HepG2 (cell line): ENCODE results near the gene DCUN1D3. TPM values are rescaled to one million over a fixed set of nuclear protein-coding genes. Genes with fewer than 3 reads are reported as not detected.

Experiments
- ERF ChIP-seq: IDR thresholded peaks from 2 replicates; pipeline ENCODE4 v1.6.1; 2018; ENCODE audit warnings: missing biosample characterization, missing genetic modification reagents
- GATA4 ChIP-seq: sonication (generic); IDR thresholded peaks from 2 replicates; pipeline ENCODE4 v1.6.1; 2016; ENCODE audit warnings: antibody characterized with exemption, low read depth, borderline replicate concordance
- IKZF4 ChIP-seq: sonication (generic); formaldehyde crosslinking; IDR thresholded peaks from 2 replicates; pipeline ENCODE4 v1.5.1; 2020; ENCODE audit warnings: borderline replicate concordance, mild to moderate bottlenecking, low read depth, missing genetic modification reagents; ENCODE audit errors: not compliant biosample characterization
- LCORL ChIP-seq, 2 experiments: fragments of 450-650 bp in 1 of 2; sonication (generic) in 1 of 2; formaldehyde crosslinking in 1 of 2; IDR thresholded peaks; 2 replicates each; pipeline versions ENCODE4 v1.5.0 to v1.6.1; 2017 to 2020; ENCODE audit warnings: antibody characterized with exemption in 1 of 2, missing genetic modification reagents in 1 of 2
- MBD4 ChIP-seq: IDR thresholded peaks from 2 replicates; pipeline ENCODE4 v1.6.1; 2012; ENCODE audit warnings: low read length, inconsistent platforms, borderline replicate concordance
- PCBP2 ChIP-seq: fragments of 200-400 bp; formaldehyde crosslinking; optimal IDR thresholded peaks from 2 replicates; pipeline ENCODE3; 2018; ENCODE audit warnings: low read length, low read depth; ENCODE audit not compliant: poor library complexity, severe bottlenecking
- RXRB ChIP-seq: IDR thresholded peaks from 2 replicates; pipeline ENCODE4 v1.6.1; 2016; ENCODE audit warnings: borderline replicate concordance, missing genetic modification reagents, missing compliant biosample characterization
- SATB2 ChIP-seq: sonication (generic); formaldehyde crosslinking; IDR thresholded peaks from 2 replicates; pipeline ENCODE4 v1.5.0; 2020; ENCODE audit warnings: missing genetic modification reagents
- SKI ChIP-seq: fragments of 450-650 bp; IDR thresholded peaks from one replicate; pipeline ENCODE4 v1.6.1; 2018; ENCODE audit warnings: mild to moderate bottlenecking; ENCODE audit not compliant: partially characterized antibody
- SMYD3 ChIP-seq: sonication (generic); formaldehyde crosslinking; IDR thresholded peaks from 2 replicates; pipeline ENCODE4 v1.8.1; 2023; ENCODE audit warnings: mild to moderate bottlenecking, missing genetic modification reagents
- U2AF1 ChIP-seq: fragments of 200-400 bp; formaldehyde crosslinking; optimal IDR thresholded peaks from 2 replicates; pipeline ENCODE3; 2017; ENCODE audit warnings: mild to moderate bottlenecking, low read depth, low read length
- ZFP37 ChIP-seq: sonication (generic); formaldehyde crosslinking; IDR thresholded peaks from 2 replicates; pipeline ENCODE4 v1.4.0; 2020; ENCODE audit warnings: missing genetic modification reagents, borderline replicate concordance
- ZFY ChIP-seq: sonication (generic); formaldehyde crosslinking; IDR thresholded peaks from 2 replicates; pipeline ENCODE4 v1.4.0; 2020; ENCODE audit warnings: missing genetic modification reagents
- ZNF10 ChIP-seq: sonication (generic); formaldehyde crosslinking; IDR thresholded peaks from 2 replicates; pipeline ENCODE4 v1.4.0; 2020; ENCODE audit warnings: mild to moderate bottlenecking, low read depth, missing genetic modification reagents, borderline replicate concordance
- ZNF12 ChIP-seq: sonication (generic); formaldehyde crosslinking; IDR thresholded peaks from 2 replicates; pipeline ENCODE4 v1.5.0; 2020; ENCODE audit warnings: missing genetic modification reagents
- ZNF350 ChIP-seq: sonication (generic); formaldehyde crosslinking; IDR thresholded peaks from 2 replicates; pipeline ENCODE4 v1.4.0; 2020; ENCODE audit warnings: mild to moderate bottlenecking, low read depth, missing genetic modification reagents, borderline replicate concordance
- ZNF446 ChIP-seq: sonication (generic); formaldehyde crosslinking; IDR thresholded peaks from 2 replicates; pipeline ENCODE4 v1.5.0; 2020; ENCODE audit warnings: mild to moderate bottlenecking, missing genetic modification reagents
- ZNF549 ChIP-seq: sonication (generic); formaldehyde crosslinking; IDR thresholded peaks from 2 replicates; pipeline ENCODE4 v1.5.0; 2020; ENCODE audit warnings: missing genetic modification reagents
- ZNF550 ChIP-seq: sonication (generic); formaldehyde crosslinking; IDR thresholded peaks from 2 replicates; pipeline ENCODE4 v1.4.0; 2020; ENCODE audit warnings: mild to moderate bottlenecking, missing genetic modification reagents, borderline replicate concordance
- ZNF569 ChIP-seq: sonication (generic); formaldehyde crosslinking; IDR thresholded peaks from 2 replicates; pipeline ENCODE4 v1.5.0; 2020; ENCODE audit warnings: mild to moderate bottlenecking, missing genetic modification reagents, moderate library complexity, borderline replicate concordance
- ZNF839 ChIP-seq: sonication (generic); formaldehyde crosslinking; IDR thresholded peaks from 2 replicates; pipeline ENCODE4 v1.4.0; 2020; ENCODE audit warnings: missing genetic modification reagents, mild to moderate bottlenecking, borderline replicate concordance
- ZSCAN25 ChIP-seq: sonication (generic); formaldehyde crosslinking; IDR thresholded peaks from 2 replicates; pipeline ENCODE4 v1.8.0; 2022; ENCODE audit warnings: mild to moderate bottlenecking, missing genetic modification reagents
- polyA plus RNA-seq, 8 experiments: library from polyadenylated mRNA; depleted of rRNA in 3 of 8; stranded (reverse) in 7 of 8; unstranded in 1 of 8; fragments of >200 nt; fragmentation: Illumina TruSeq in 4 of 8; extraction: Trizol in 4 of 8; gene quantifications; 2 replicates each; pipeline versions ENCODE4 v1.2.1 to v1.2.3, GENCODE V29; 2011 to 2016; ENCODE audit warnings: low read depth in 4 of 8, missing spikeins in 1 of 8, mixed read lengths in 1 of 8; ENCODE audit not compliant: insufficient read depth in 1 of 8
- total RNA-seq, 5 experiments: library from RNA; depleted of rRNA; stranded (reverse); fragments of >200 nt; fragmentation: Illumina TruSeq; extraction: Trizol; gene quantifications; 2 replicates each; pipeline ENCODE4 v1.2.3, GENCODE V29; 2016; ENCODE audit warnings: low read depth in 1 of 5
- TF ChIP-seq, protein P1 (sequence below): sonication (generic); formaldehyde crosslinking; IDR thresholded peaks from 2 replicates; pipeline ENCODE4 v1.5.0; 2020; ENCODE audit warnings: mild to moderate bottlenecking, missing genetic modification reagents
- TF ChIP-seq, protein P2 (sequence below): sonication (generic); formaldehyde crosslinking; IDR thresholded peaks from 2 replicates; pipeline ENCODE4 v1.4.0; 2020; ENCODE audit warnings: missing genetic modification reagents

Gene DCUN1D3
- total and polyA plus RNA-seq, 2 of the 13 experiments (the other 11 are each of a cell fraction or from before 2014, with no cell fraction given) = 5.0 to 19.3 TPM

DNA sequence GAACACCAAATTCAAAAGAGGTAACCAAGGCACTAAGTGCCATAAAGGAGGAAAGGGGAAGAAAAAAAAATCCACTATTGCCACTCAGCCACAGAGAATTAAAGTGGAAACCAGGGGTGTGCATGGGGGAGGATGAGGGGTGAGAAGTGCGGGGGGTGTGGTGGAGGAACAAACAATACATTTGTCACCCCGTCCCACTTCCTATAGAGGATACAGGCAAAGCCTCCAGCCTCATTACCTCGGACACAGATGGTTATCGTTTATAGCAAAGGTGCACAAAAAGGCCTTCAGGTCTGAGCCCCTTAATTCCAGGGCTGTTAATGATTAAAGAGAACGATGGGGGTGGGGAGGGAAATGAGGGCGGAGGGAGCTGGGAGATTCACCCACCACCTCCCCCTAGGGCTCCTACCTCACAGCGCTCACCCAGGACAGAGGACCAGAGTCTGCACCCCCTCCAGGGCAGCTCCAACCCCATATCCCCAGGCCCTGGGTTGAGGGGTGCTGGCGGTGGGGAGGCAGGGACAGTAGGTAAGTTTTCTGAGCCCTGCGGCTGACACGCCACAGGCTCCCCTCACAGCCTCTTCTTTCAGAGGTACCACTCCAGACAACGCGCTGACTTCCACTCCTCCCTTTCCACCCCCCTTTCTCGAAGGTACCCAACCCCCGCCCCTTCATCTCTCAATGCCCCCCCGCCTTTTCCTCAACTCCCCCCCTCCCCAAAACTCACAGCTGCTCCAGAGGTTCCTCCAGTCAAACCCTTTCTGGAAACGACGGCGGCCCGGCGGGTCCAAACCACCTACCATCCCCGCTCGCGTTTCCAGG is 470 bp downstream of the DCUN1D3 start (continued):
- no peak for TF ChIP-seq SKI
- TF ChIP-seq ZFP37 (CRISPR knock-in tag) = 0 out of 2 replicates have a peak, but pooled peaks have one; percentile 46
- TF ChIP-seq, protein P1, sequence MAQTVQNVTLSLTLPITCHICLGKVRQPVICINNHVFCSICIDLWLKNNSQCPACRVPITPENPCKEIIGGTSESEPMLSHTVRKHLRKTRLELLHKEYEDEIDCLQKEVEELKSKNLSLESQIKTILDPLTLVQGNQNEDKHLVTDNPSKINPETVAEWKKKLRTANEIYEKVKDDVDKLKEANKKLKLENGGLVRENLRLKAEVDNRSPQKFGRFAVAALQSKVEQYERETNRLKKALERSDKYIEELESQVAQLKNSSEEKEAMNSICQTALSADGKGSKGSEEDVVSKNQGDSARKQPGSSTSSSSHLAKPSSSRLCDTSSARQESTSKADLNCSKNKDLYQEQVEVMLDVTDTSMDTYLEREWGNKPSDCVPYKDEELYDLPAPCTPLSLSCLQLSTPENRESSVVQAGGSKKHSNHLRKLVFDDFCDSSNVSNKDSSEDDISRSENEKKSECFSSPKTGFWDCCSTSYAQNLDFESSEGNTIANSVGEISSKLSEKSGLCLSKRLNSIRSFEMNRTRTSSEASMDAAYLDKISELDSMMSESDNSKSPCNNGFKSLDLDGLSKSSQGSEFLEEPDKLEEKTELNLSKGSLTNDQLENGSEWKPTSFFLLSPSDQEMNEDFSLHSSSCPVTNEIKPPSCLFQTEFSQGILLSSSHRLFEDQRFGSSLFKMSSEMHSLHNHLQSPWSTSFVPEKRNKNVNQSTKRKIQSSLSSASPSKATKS (CRISPR knock-in tag) = no peak
- TF ChIP-seq ZNF549 (CRISPR knock-in tag) = no peak
- TF ChIP-seq RXRB (CRISPR knock-in tag) = no peak
- no peak; the same call in none of the 2 replicates for TF ChIP-seq ZNF446 (CRISPR knock-in tag)
- TF ChIP-seq SATB2 (CRISPR knock-in tag) = no peak
- peak; percentile 58; the same call in 1 of the 2 replicates for TF ChIP-seq ZNF12
- TF ChIP-seq GATA4 = no peak
- no peak for TF ChIP-seq ZFY (CRISPR knock-in tag)
- no peak for TF ChIP-seq ZSCAN25
- no peak; the same call in 1 of the 2 replicates for TF ChIP-seq ZNF839 (CRISPR knock-in tag)
- peak; percentile 93 for TF ChIP-seq SMYD3
- no peak for TF ChIP-seq ZNF550
- TF ChIP-seq ZNF10 (CRISPR knock-in tag) = no peak
- peak; percentile 53 for TF ChIP-seq ERF (CRISPR knock-in tag)
- TF ChIP-seq ZNF569 (CRISPR knock-in tag) = no peak
- TF ChIP-seq, protein P2, sequence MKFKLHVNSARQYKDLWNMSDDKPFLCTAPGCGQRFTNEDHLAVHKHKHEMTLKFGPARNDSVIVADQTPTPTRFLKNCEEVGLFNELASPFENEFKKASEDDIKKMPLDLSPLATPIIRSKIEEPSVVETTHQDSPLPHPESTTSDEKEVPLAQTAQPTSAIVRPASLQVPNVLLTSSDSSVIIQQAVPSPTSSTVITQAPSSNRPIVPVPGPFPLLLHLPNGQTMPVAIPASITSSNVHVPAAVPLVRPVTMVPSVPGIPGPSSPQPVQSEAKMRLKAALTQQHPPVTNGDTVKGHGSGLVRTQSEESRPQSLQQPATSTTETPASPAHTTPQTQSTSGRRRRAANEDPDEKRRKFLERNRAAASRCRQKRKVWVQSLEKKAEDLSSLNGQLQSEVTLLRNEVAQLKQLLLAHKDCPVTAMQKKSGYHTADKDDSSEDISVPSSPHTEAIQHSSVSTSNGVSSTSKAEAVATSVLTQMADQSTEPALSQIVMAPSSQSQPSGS (CRISPR knock-in tag) = peak; percentile 16; the same call in 1 of the 2 replicates
- peak; percentile 17 for TF ChIP-seq PCBP2
- peak; percentile 51 for TF ChIP-seq IKZF4 (CRISPR knock-in tag)
- no peak for TF ChIP-seq ZNF350 (CRISPR knock-in tag)
- no peak for TF ChIP-seq U2AF1
- no peak for TF ChIP-seq MBD4
- TF ChIP-seq LCORL (IDR thresholded peaks at IDR 0.05) = no peak
- TF ChIP-seq LCORL (CRISPR knock-in tag; IDR thresholded peaks at IDR 0.05) = no peak
